ENCODE results near the gene DLG2. TPM values are rescaled to one million over a fixed set of nuclear protein-coding genes. Genes with fewer than 3 reads are reported as not detected.

DLG2 gene
- total and polyA plus RNA-seq, 9 of the 15 experiments (the other 6 are each of a cell fraction or from before 2014, with no cell fraction given), result 0.52 to 1.6 (median 0.95) TPM

DNA sequence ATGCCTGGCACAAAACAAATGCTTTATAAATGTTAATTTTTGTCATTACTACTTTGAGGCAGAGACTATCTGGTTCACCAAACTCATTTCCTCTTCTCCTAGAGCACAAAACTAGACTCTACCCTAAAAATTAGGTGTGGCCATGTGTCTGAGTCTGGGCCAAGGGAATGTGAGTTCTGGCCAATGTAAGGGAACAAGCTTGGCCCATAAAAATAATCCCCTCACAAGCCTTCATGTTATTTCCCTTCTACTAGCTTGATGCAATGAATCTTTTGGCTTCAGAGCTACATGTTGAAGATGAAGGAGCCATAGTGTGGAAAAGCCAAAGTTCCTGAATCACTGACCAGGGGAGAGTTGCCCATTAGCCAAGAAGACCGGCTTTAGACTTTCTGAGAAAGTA is 1934.5 kb downstream of the DLG2 start (continued):
- TF ChIP-seq ZNF830 (CRISPR knock-in tag; IDR thresholded peaks at IDR 0.05) (no peak), ZNF143 (CRISPR knock-in tag; IDR thresholded peaks at IDR 0.05) (no peak), ZNF766 (CRISPR knock-in tag; conservative IDR thresholded peaks at IDR 0.05) (no peak), HLTF (IDR thresholded peaks at IDR 0.05) (no peak)

- WGBS (ENCODE audit: insufficient coverage, low coverage, missing lambda C conversion rate), result under 1% methylated on average over 9 of the region's 9 CpGs
- Histone ChIP-seq H2AFZ (ENCODE audit: low read depth, low read length) (no peak overlapping the region), H3K79me2 (ENCODE audit: control insufficient read depth, insufficient read depth, low read length) (no peaks in the 10 kb centered on the region), H3K9ac (ENCODE audit: insufficient read depth in 1 of 2, low read depth in 2 of 2, low read length in 2 of 2) (no peak overlapping the region), H4K20me1 (replicated peaks; ENCODE audit: control insufficient read depth, insufficient read depth, low read length) (no peaks in the 10 kb centered on the region), H3K9me3 (replicated peaks; ENCODE audit: control insufficient read depth, insufficient read depth, low read depth, low read length) (no peaks in the 10 kb centered on the region), H3K9me1 (ENCODE audit: control insufficient read depth, insufficient read depth, low read length) (no peaks in the 10 kb centered on the region), H3K27ac (ENCODE audit: extremely low read depth, low read depth, low read length) (no peak overlapping the region), H3K4me2 (ENCODE audit: insufficient read depth, low read length) (no peak overlapping the region), H3K27me3 (ENCODE audit: control insufficient read depth in 2 of 2, insufficient read depth in 2 of 2, low read length in 2 of 2) (no peaks in the 10 kb centered on the region), H3K4me1 (replicated peaks in 1 of 2; ENCODE audit: control insufficient read depth in 2 of 2, insufficient read depth in 2 of 2, low read length in 2 of 2) (no peaks in the 10 kb centered on the region), H3K36me3 (ENCODE audit: control insufficient read depth, insufficient read depth, low read length) (no peaks in the 10 kb centered on the region), H3K4me3 (no peak overlapping the region)
- in situ Hi-C loops (cut with MboI), result no loop called here
- no TSS peak for BruUV-seq (replicated peaks)
- CTCF ChIA-PET (ENCODE audit: low intra/inter-chr PET ratio), result no interaction called here
- ATAC-seq (no peak), DNase-seq (ENCODE audit: extremely low read depth in 1 of 4, low spot score in 3 of 4) (no peak), FAIRE-seq (no peak)
- intact Hi-C loops (cut with micrococcal nuclease), result no loop called here
- POLR2A ChIA-PET, result no interaction called here
- TF ChIP-seq SMARCA4 (IDR thresholded peaks at IDR 0.05) (no peak), SRSF3 (IDR thresholded peaks at IDR 0.05; ENCODE audit: insufficient read depth, low read length) (no peak), POU5F1 (IDR thresholded peaks at IDR 0.05; ENCODE audit: borderline replicate concordance, low read depth, low read length, partially characterized antibody) (no peak), E2F5 (CRISPR knock-in tag; IDR thresholded peaks at IDR 0.05) (no peak), MAFK (IDR thresholded peaks at IDR 0.05; ENCODE audit: low read length) (no peak), SIX5 (IDR thresholded peaks at IDR 0.05; ENCODE audit: borderline replicate concordance in 1 of 2, insufficient read depth in 1 of 2, low read depth in 1 of 2, low read length in 2 of 2) (no peak), PML (IDR thresholded peaks at IDR 0.05; ENCODE audit: low read length) (no peak), EWSR1 (IDR thresholded peaks at IDR 0.05; ENCODE audit: borderline replicate concordance, low read depth, partially characterized antibody) (no peak), ZNF124 (CRISPR knock-in tag; IDR thresholded peaks at IDR 0.05) (no peak), ZNF77 (CRISPR knock-in tag; IDR thresholded peaks at IDR 0.05) (no peak), ZNF583 (CRISPR knock-in tag; IDR thresholded peaks at IDR 0.05) (no peak), NR1H2 (CRISPR knock-in tag; IDR thresholded peaks at IDR 0.05) (no peak), KLF13 (tag; IDR thresholded peaks at IDR 0.05; ENCODE audit: borderline replicate concordance, low read depth) (no peak)
- TF ChIP-seq, protein P1, sequence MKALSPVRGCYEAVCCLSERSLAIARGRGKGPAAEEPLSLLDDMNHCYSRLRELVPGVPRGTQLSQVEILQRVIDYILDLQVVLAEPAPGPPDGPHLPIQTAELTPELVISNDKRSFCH (CRISPR knock-in tag; IDR thresholded peaks at IDR 0.05), result no peak
- TF ChIP-seq, protein P1 (tag; IDR thresholded peaks at IDR 0.05), result no peak
- TF ChIP-seq, protein P2, sequence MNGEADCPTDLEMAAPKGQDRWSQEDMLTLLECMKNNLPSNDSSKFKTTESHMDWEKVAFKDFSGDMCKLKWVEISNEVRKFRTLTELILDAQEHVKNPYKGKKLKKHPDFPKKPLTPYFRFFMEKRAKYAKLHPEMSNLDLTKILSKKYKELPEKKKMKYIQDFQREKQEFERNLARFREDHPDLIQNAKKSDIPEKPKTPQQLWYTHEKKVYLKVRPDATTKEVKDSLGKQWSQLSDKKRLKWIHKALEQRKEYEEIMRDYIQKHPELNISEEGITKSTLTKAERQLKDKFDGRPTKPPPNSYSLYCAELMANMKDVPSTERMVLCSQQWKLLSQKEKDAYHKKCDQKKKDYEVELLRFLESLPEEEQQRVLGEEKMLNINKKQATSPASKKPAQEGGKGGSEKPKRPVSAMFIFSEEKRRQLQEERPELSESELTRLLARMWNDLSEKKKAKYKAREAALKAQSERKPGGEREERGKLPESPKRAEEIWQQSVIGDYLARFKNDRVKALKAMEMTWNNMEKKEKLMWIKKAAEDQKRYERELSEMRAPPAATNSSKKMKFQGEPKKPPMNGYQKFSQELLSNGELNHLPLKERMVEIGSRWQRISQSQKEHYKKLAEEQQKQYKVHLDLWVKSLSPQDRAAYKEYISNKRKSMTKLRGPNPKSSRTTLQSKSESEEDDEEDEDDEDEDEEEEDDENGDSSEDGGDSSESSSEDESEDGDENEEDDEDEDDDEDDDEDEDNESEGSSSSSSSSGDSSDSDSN (IDR thresholded peaks at IDR 0.05; ENCODE audit: borderline replicate concordance in 1 of 2, low read depth in 2 of 2, low read length in 2 of 2), result no peak
Measured at GRCh38 chr11:83691451-83691950, 1935.6 kb downstream of the DLG2 start.

Measured in K562 (cell line).